Measurements from ENCODE around the gene REEP6.

REEP6 gene

DNA sequence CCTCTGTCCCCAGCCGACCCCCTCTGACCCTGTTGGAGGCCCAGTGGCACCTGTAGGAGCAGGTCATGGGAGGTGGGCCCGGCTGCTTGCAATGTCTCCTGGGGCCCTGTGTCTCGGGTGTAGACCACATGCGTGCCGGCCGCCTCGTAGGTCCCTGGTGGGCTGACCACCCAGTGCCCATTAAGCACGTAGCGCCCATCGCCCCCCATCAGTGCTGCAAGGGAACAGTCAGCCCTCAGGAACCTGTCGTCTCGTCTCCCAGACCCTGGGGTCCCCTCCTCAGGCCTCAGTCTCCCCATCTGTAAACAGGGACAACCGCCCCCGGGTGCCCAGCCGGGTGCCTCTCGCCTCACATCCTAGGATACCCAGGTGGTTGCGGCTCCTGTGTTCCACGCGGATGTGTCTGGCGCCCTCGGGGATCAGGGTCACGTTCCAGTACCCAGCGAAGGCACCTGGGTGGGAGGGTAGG, 16.2 kb downstream of the REEP6 start:
- TF ChIP-seq, protein P1, sequence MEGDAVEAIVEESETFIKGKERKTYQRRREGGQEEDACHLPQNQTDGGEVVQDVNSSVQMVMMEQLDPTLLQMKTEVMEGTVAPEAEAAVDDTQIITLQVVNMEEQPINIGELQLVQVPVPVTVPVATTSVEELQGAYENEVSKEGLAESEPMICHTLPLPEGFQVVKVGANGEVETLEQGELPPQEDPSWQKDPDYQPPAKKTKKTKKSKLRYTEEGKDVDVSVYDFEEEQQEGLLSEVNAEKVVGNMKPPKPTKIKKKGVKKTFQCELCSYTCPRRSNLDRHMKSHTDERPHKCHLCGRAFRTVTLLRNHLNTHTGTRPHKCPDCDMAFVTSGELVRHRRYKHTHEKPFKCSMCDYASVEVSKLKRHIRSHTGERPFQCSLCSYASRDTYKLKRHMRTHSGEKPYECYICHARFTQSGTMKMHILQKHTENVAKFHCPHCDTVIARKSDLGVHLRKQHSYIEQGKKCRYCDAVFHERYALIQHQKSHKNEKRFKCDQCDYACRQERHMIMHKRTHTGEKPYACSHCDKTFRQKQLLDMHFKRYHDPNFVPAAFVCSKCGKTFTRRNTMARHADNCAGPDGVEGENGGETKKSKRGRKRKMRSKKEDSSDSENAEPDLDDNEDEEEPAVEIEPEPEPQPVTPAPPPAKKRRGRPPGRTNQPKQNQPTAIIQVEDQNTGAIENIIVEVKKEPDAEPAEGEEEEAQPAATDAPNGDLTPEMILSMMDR (IDR thresholded peaks at IDR 0.05; ENCODE audit: insufficient read depth, low read length, poor library complexity, severe bottlenecking): no peak
- no peak for TF ChIP-seq EZH2phosphoT487 (conservative IDR thresholded peaks at IDR 0.05; ENCODE audit: low read length)
- H3K4me3 ChIP-seq (ENCODE audit: insufficient read depth, low read length, poor library complexity, severe bottlenecking): no peak overlapping the region
- H2AFZ ChIP-seq (ENCODE audit: low read depth, low read length, severe bottlenecking): no peak overlapping the region
- no peak overlapping the region for H3K9ac ChIP-seq (ENCODE audit: low read length)
- no peaks in the 10 kb centered on the region for H3F3A ChIP-seq (ENCODE audit: insufficient read depth)
- no peaks in the 10 kb centered on the region for H3K27me3 ChIP-seq (ENCODE audit: low read length)
- H3K4me2 ChIP-seq (ENCODE audit: low read depth, low read length, poor library complexity, severe bottlenecking): no peak overlapping the region
- H3K27ac ChIP-seq (ENCODE audit: low read depth, low read length): no peak overlapping the region
- H3K9me2 ChIP-seq (replicated peaks; ENCODE audit: insufficient read depth, low read length): no peaks in the 10 kb centered on the region
- no peaks in the 10 kb centered on the region for H3K36me3 ChIP-seq (ENCODE audit: low read length)
- no peaks in the 10 kb centered on the region for H4K20me1 ChIP-seq (ENCODE audit: low read depth, low read length)
- no peaks in the 10 kb centered on the region for H3K79me2 ChIP-seq (ENCODE audit: insufficient read depth, low read length)
- H3K9me3 ChIP-seq (ENCODE audit: insufficient read depth, low read length): no peaks in the 10 kb centered on the region

DNA sequence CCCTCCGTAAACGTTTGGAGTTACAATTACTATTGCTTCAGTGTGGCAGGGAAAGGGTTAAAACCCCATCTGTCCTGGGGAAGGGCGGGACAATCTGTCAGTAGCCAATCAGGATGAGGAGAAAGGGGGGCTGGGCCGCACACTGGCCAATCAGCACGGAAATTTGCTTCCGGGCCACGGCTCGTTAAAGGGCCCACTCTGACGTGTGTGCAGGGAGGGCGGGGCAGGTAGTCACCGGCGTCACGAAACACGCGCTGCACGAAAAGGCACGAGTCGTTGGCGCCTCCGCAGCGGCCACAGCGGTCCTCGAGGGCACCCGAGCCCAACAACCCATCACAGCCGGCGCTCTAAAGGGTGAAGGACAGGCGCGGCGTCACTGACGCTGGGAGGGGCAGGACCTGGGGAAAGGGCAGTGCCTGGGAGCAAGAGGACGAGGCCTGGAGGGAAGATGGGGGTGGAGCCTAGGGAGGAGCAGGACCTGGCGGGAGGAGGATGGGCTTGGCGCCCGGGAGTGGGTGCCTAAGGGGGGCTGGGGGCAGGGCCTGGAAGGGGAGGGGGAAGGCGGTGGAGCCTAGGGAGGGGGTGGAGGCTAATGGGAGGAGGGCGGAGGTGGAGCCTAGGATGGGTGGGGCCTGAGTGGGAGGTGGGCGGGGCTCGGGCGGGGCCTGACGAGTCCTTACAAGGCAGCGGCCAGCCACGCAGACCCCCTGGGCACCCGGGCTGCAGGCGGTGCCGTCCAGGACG, 17.0 kb downstream of the REEP6 start:
- Histone ChIP-seq H3F3A (ENCODE audit: insufficient read depth) (no peaks in the 10 kb centered on the region), H3K36me3 (ENCODE audit: low read length) (no peaks in the 10 kb centered on the region), H3K9ac (ENCODE audit: low read length) (no peak overlapping the region), H3K27ac (ENCODE audit: low read depth, low read length) (no peak overlapping the region), H3K27me3 (ENCODE audit: low read length) (no peaks in the 10 kb centered on the region), H3K4me3 (ENCODE audit: insufficient read depth, low read length, poor library complexity, severe bottlenecking) (no peak overlapping the region), H4K20me1 (ENCODE audit: low read depth, low read length) (no peaks in the 10 kb centered on the region), H3K9me3 (ENCODE audit: insufficient read depth, low read length) (no peaks in the 10 kb centered on the region), H3K4me2 (ENCODE audit: low read depth, low read length, poor library complexity, severe bottlenecking) (peak overlapping the region; percentile 15), H2AFZ (ENCODE audit: low read depth, low read length, severe bottlenecking) (no peak overlapping the region), H3K9me2 (replicated peaks; ENCODE audit: insufficient read depth, low read length) (no peaks in the 10 kb centered on the region), H3K79me2 (ENCODE audit: insufficient read depth, low read length) (no peaks in the 10 kb centered on the region)
- TF ChIP-seq, protein P1 (IDR thresholded peaks at IDR 0.05; ENCODE audit: insufficient read depth, low read length, poor library complexity, severe bottlenecking): no peak
- no peak for TF ChIP-seq EZH2phosphoT487 (conservative IDR thresholded peaks at IDR 0.05; ENCODE audit: low read length)

- no peaks in the 10 kb centered on the region for H3K36me3 ChIP-seq (ENCODE audit: low read length)
- no peaks in the 10 kb centered on the region for H3K79me2 ChIP-seq (ENCODE audit: insufficient read depth, low read length)
- no peak overlapping the region for H3K9ac ChIP-seq (ENCODE audit: low read length)
- no peaks in the 10 kb centered on the region for H3K9me3 ChIP-seq (ENCODE audit: insufficient read depth, low read length)
- no peaks in the 10 kb centered on the region for H3K27me3 ChIP-seq (ENCODE audit: low read length)
- no peak overlapping the region for H3K4me3 ChIP-seq (ENCODE audit: insufficient read depth, low read length, poor library complexity, severe bottlenecking)
- H3K27ac ChIP-seq (ENCODE audit: low read depth, low read length): no peak overlapping the region
- H3F3A ChIP-seq (ENCODE audit: insufficient read depth): no peaks in the 10 kb centered on the region
- no peak overlapping the region for H2AFZ ChIP-seq (ENCODE audit: low read depth, low read length, severe bottlenecking)
- no peak for TF ChIP-seq EZH2phosphoT487 (conservative IDR thresholded peaks at IDR 0.05; ENCODE audit: low read length)
- TF ChIP-seq, protein P1 (IDR thresholded peaks at IDR 0.05; ENCODE audit: insufficient read depth, low read length, poor library complexity, severe bottlenecking): no peak
- no peak overlapping the region for H3K4me2 ChIP-seq (ENCODE audit: low read depth, low read length, poor library complexity, severe bottlenecking)
- H4K20me1 ChIP-seq (ENCODE audit: low read depth, low read length): no peaks in the 10 kb centered on the region
- no peaks in the 10 kb centered on the region for H3K9me2 ChIP-seq (replicated peaks; ENCODE audit: insufficient read depth, low read length)
Measured at GRCh38 chr19:1508507-1508856, 17.5 kb downstream of the REEP6 start.

All from SU-DHL-6 (cell line).